Measurements from ENCODE around the gene ANO1. TPM values are rescaled to one million over a fixed set of nuclear protein-coding genes. Genes with fewer than 3 reads are reported as not detected.

Gene ANO1
- polyA plus RNA-seq, 2 of the 4 experiments (the other 2 are of a cell fraction) = 0.27 to 0.44 TPM

- CTCF ChIA-PET = interaction anchor here (1.6 kb wide), 1 partner anchor 180 kb away, joined by 5 read pairs; no protein-coding TSS in a partner anchor
- no peak overlapping the region for H3K27ac ChIP-seq
- 73% methylated on average over 5 of the region's 12 CpGs for WGBS (ENCODE audit: missing lambda C conversion rate)
Observed at GRCh38 chr11:70098936-70099335, 20.8 kb downstream of the ANO1 start.

GRCh38 chr11:70099578-70100279 is 21.6 kb downstream of the ANO1 start:
- 79% methylated on average over 6 of the region's 16 CpGs for WGBS (ENCODE audit: missing lambda C conversion rate)
- no peak for FAIRE-seq

More at GRCh38 chr11:70098936-70099335, 20.8 kb downstream of the ANO1 start:
- ATAC-seq (no peak), FAIRE-seq (no peak), DNase-seq (ENCODE audit: low read depth in 1 of 2, low spot score in 1 of 2) (no peak)
- Histone ChIP-seq H3K9me3 (no peaks in the 10 kb centered on the region), H3K4me3 (no peak overlapping the region), H3K4me1 (no peaks in the 10 kb centered on the region), H3K4me2 (no peak overlapping the region)
- POLR2A ChIA-PET = no interaction called here
- no peak for TF ChIP-seq PBX3 (IDR thresholded peaks at IDR 0.05)
- TF ChIP-seq MAZ (IDR thresholded peaks at IDR 0.05; ENCODE audit: borderline replicate concordance, low read depth, low read length) = no peak
- no peak for TF ChIP-seq SREBF2 (IDR thresholded peaks at IDR 0.05)
- no peak for TF ChIP-seq CBX2 (IDR thresholded peaks at IDR 0.05; ENCODE audit: borderline replicate concordance, low read depth)
- TF ChIP-seq EP300 (IDR thresholded peaks at IDR 0.05) = no peak
- no peak for TF ChIP-seq ELK1 (IDR thresholded peaks at IDR 0.05; ENCODE audit: low read depth, low read length)
- no peak for TF ChIP-seq NR3C1 (IDR thresholded peaks at IDR 0.05)
- no peak for TF ChIP-seq ZFP36 (IDR thresholded peaks at IDR 0.05; ENCODE audit: borderline replicate concordance, partially characterized antibody)
- TF ChIP-seq, protein P1, sequence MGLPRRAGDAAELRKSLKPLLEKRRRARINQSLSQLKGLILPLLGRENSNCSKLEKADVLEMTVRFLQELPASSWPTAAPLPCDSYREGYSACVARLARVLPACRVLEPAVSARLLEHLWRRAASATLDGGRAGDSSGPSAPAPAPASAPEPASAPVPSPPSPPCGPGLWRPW (IDR thresholded peaks at IDR 0.05) = no peak
- TF ChIP-seq MYC (IDR thresholded peaks at IDR 0.05; ENCODE audit: borderline replicate concordance, low read length) = no peak
- TF ChIP-seq FOSB (CRISPR knock-in tag; IDR thresholded peaks at IDR 0.05) = no peak
- TF ChIP-seq POLR2A (IDR thresholded peaks at IDR 0.05; ENCODE audit: low read length) = no peak
- TF ChIP-seq HDAC2 (IDR thresholded peaks at IDR 0.05) = no peak
- no peak for TF ChIP-seq GATA3 (IDR thresholded peaks at IDR 0.05; ENCODE audit: borderline replicate concordance)

More at GRCh38 chr11:70099578-70100279, 21.6 kb downstream of the ANO1 start:
- H3K4me3 ChIP-seq = no peak overlapping the region
- DNase-seq (ENCODE audit: low read depth in 1 of 2, low spot score in 1 of 2) = no peak
- CTCF ChIA-PET = interaction anchor here (0.9 kb wide), 1 partner anchor 15 kb away, joined by 3 read pairs; no protein-coding TSS in a partner anchor
- H3K9me3 ChIP-seq = no peaks in the 10 kb centered on the region
- POLR2A ChIA-PET = no interaction called here
- no peaks in the 10 kb centered on the region for H3K4me1 ChIP-seq
- H3K4me2 ChIP-seq = no peak overlapping the region
- peak in 1 of 2 experiments; percentile 24; a peak in 2 of 6 replicates for ATAC-seq
- TF ChIP-seq CHD2 (IDR thresholded peaks at IDR 0.05; ENCODE audit: low read length, partially characterized antibody) (no peak), RFX5 (IDR thresholded peaks at IDR 0.05) (no peak), ZC3H11A (IDR thresholded peaks at IDR 0.05) (no peak), MAX (IDR thresholded peaks at IDR 0.05) (no peak), GATA3 (IDR thresholded peaks at IDR 0.05; ENCODE audit: borderline replicate concordance) (no peak), CBX8 (IDR thresholded peaks at IDR 0.05) (no peak), HOXA7 (CRISPR knock-in tag; IDR thresholded peaks at IDR 0.05) (no peak), RNF2 (IDR thresholded peaks at IDR 0.05; ENCODE audit: borderline replicate concordance, low read depth) (no peak), HOXB5 (CRISPR knock-in tag; IDR thresholded peaks at IDR 0.05) (no peak), SREBF2 (IDR thresholded peaks at IDR 0.05) (no peak), EHF (CRISPR knock-in tag; IDR thresholded peaks at IDR 0.05) (no peak), MAZ (IDR thresholded peaks at IDR 0.05; ENCODE audit: borderline replicate concordance, low read depth, low read length) (no peak), FOSL2 (IDR thresholded peaks at IDR 0.05) (no peak), FOSL2 (CRISPR knock-in tag; IDR thresholded peaks at IDR 0.05) (no peak), ATOH8 (CRISPR knock-in tag; IDR thresholded peaks at IDR 0.05; ENCODE audit: low read depth) (no peak), TP53 (CRISPR knock-in tag; IDR thresholded peaks at IDR 0.05) (no peak), SMC3 (IDR thresholded peaks at IDR 0.05) (no peak), TFCP2L1 (CRISPR knock-in tag; IDR thresholded peaks at IDR 0.05) (no peak), POLR2AphosphoS2 (conservative IDR thresholded peaks at IDR 0.05; ENCODE audit: low read length) (no peak), RAD21 (conservative IDR thresholded peaks at IDR 0.05 in 1 of 2, IDR thresholded peaks at IDR 0.05 in 1 of 2) (no peak), HOXB13 (CRISPR knock-in tag; IDR thresholded peaks at IDR 0.05; ENCODE audit: low read depth) (no peak)
- no peak overlapping the region for H3K27ac ChIP-seq

Measured in A549 (cell line).